ENCODE data around the gene B9D2. TPM values are rescaled to one million over a fixed set of nuclear protein-coding genes. Genes with fewer than 3 reads are reported as not detected.
"Not testable (repeated sequence)": the region's sequence is repeated elsewhere in the genome, so short reads cannot be mapped to it uniquely, and the experiment has no call there.

Gene B9D2
- total and polyA plus RNA-seq, 7 donors, result 1.7 to 13.1 (median 2.5) TPM

- H3K36me3 ChIP-seq (ENCODE audit: insufficient read depth in 1 of 2, low read depth in 1 of 2), result peaks cover 0 to 4% of the 10 kb centered on the region in 2 donors
- intact Hi-C loops (cut with DNase I), result loop anchor here in 1 of 2 donors (5.0 kb wide), 1 partner anchor 34 kb away; no protein-coding TSS in a partner anchor
- peaks cover 0 to 38% (median 0%) of the 10 kb centered on the region in 3 donors for H3K27me3 ChIP-seq (ENCODE audit: insufficient read depth in 3 of 3, low read length in 2 of 3)
- ATAC-seq (no peak), DNase-seq (no peak)
- peak overlapping the region; percentile 69 for H3K4me3 ChIP-seq
- 7 to 13% (median 9%) methylated on average over 22 of the region's 22 CpGs for WGBS, 3 donors
- no peak for TF ChIP-seq CTCF (IDR thresholded peaks at IDR 0.05)
- peaks cover 3% of the 10 kb centered on the region for H3K4me1 ChIP-seq
- H3K9me3 ChIP-seq, result no peaks in the 10 kb centered on the region
- H3K27ac ChIP-seq, result no peak overlapping the region
Measured at GRCh38 chr19:41350735-41351338, 13.1 kb downstream of the B9D2 start.

GRCh38 chr19:41346916-41347315 lies 17.0 kb downstream of the B9D2 start:
- H3K9me3 ChIP-seq; H3K4me3 ChIP-seq; H3K27ac ChIP-seq; H3K4me1 ChIP-seq; H3K36me3 ChIP-seq (ENCODE audit: insufficient read depth in 1 of 2, low read depth in 1 of 2); ATAC-seq; intact Hi-C loops (cut with DNase I); DNase-seq: not testable (repeated sequence)
- 87 to 93% (median 91%) methylated on average over 9 of the region's 9 CpGs for WGBS, 3 donors
- peaks cover 0 to 18% (median 0%) of the 10 kb centered on the region in 3 donors for H3K27me3 ChIP-seq (ENCODE audit: insufficient read depth in 3 of 3, low read length in 2 of 3)

- ATAC-seq (no peak), DNase-seq (no peak)
- no peaks in the 10 kb centered on the region for H3K27me3 ChIP-seq (ENCODE audit: insufficient read depth in 3 of 3, low read length in 2 of 3)
- intact Hi-C loops (cut with DNase I), result no loop called here
- no peak overlapping the region for H3K27ac ChIP-seq
- no peaks in the 10 kb centered on the region for H3K4me1 ChIP-seq
- no peak for TF ChIP-seq CTCF (IDR thresholded peaks at IDR 0.05)
- no peaks in the 10 kb centered on the region for H3K9me3 ChIP-seq
- H3K4me3 ChIP-seq, result no peak overlapping the region
- H3K36me3 ChIP-seq (ENCODE audit: insufficient read depth in 1 of 2, low read depth in 1 of 2), result peaks cover 0 to 6% of the 10 kb centered on the region in 2 donors
- 90 to 100% (median 99%) methylated on average over 2 of the region's 2 CpGs for WGBS, 3 donors
Measured at GRCh38 chr19:41344162-41344561, 19.8 kb downstream of the B9D2 start.

- DNase-seq (no peak), ATAC-seq (no peak)
- peaks cover 0 to 6% of the 10 kb centered on the region in 2 donors for H3K36me3 ChIP-seq (ENCODE audit: insufficient read depth in 1 of 2, low read depth in 1 of 2)
- no peak overlapping the region for H3K27ac ChIP-seq
- TF ChIP-seq CTCF (IDR thresholded peaks at IDR 0.05), result no peak
- H3K9me3 ChIP-seq, result no peaks in the 10 kb centered on the region
- intact Hi-C loops (cut with DNase I), result no loop called here
- no peaks in the 10 kb centered on the region for H3K4me1 ChIP-seq
- H3K4me3 ChIP-seq, result no peak overlapping the region
- WGBS, 3 donors, result 87 to 90% (median 88%) methylated on average over 20 of the region's 20 CpGs
- H3K27me3 ChIP-seq (ENCODE audit: insufficient read depth in 3 of 3, low read length in 2 of 3), result no peaks in the 10 kb centered on the region
Measured at GRCh38 chr19:41341669-41342490, 22.1 kb downstream of the B9D2 start.

- Histone ChIP-seq H3K4me3 (no peak overlapping the region), H3K27me3 (ENCODE audit: insufficient read depth in 3 of 3, low read length in 2 of 3) (no peaks in the 10 kb centered on the region), H3K4me1 (no peaks in the 10 kb centered on the region), H3K9me3 (no peaks in the 10 kb centered on the region), H3K27ac (no peak overlapping the region), H3K36me3 (ENCODE audit: insufficient read depth in 1 of 2, low read depth in 1 of 2) (peaks cover 0 to 3% of the 10 kb centered on the region in 2 donors)
- no peak for TF ChIP-seq CTCF (IDR thresholded peaks at IDR 0.05)
- intact Hi-C loops (cut with DNase I), result no loop called here
- 95 to 97% (median 97%) methylated on average over 5 of the region's 5 CpGs for WGBS, 3 donors
- no peak for DNase-seq
- ATAC-seq, result no peak
Measured at GRCh38 chr19:41339936-41340335, 24.0 kb downstream of the B9D2 start.
